Posterior cingulate gyrus (tissue), 11 donors: ENCODE results near the gene SLC4A3.

Experiments used
- DNase-seq, 10 donors: peaks; one replicate each; pipeline versions ENCODE4 v3.0.0 to v3.0.0-alpha.2; 2020 to 2021; ENCODE audit warnings: mixed read lengths in 3 of 10
- intact Hi-C: fragments of 100-400 bp; cut with DNase I; formaldehyde crosslinking; loops from one replicate; pipeline ENCODE4 v1.15.1; 2023

SLC4A3 gene

GRCh38 chr2:219629976-219630695, 2.7 kb downstream of the SLC4A3 start:
- peak in 2 of 10 donors; percentile 52 to 82 for DNase-seq
- intact Hi-C loops: no loop called here

GRCh38 chr2:219630770-219631405, 3.5 kb downstream of the SLC4A3 start:
- intact Hi-C loops: no loop called here
- peak in 1 of 10 donors; percentile 81 for DNase-seq

GRCh38 chr2:219631406-219631891, 4.0 kb downstream of the SLC4A3 start:
- intact Hi-C loops: no loop called here
- peak in 1 of 10 donors; percentile 66 for DNase-seq

GRCh38 chr2:219631904-219632759, 4.7 kb downstream of the SLC4A3 start:
- intact Hi-C loops: no loop called here
- DNase-seq: peak in 1 of 10 donors; percentile 88

- intact Hi-C loops: no loop called here
- no peak for DNase-seq
Observed at GRCh38 chr2:219632760-219633105, 5.3 kb downstream of the SLC4A3 start.

GRCh38 chr2:219633276-219634065, 6.0 kb downstream of the SLC4A3 start:
- peak in 2 of 10 donors; percentile 51 to 62 for DNase-seq

GRCh38 chr2:219634171-219634940, 6.9 kb downstream of the SLC4A3 start:
- intact Hi-C loops: no loop called here
- DNase-seq: peak in 2 of 10 donors; percentile 51 to 70

More at GRCh38 chr2:219633276-219634065, 6.0 kb downstream of the SLC4A3 start:
- intact Hi-C loops: no loop called here

GRCh38 chr2:219634951-219635751, 7.7 kb downstream of the SLC4A3 start:
- peak in 1 of 10 donors; percentile 75 for DNase-seq
- intact Hi-C loops: loop anchor here (5.0 kb wide), 1 partner anchor 78 kb away; no protein-coding TSS in a partner anchor

GRCh38 chr2:219636144-219636915, 8.9 kb downstream of the SLC4A3 start:
- intact Hi-C loops: loop anchor here (5.0 kb wide), 1 partner anchor 79 kb away; no protein-coding TSS in a partner anchor
- DNase-seq: peak in 2 of 10 donors; percentile 59 to 77

GRCh38 chr2:219636941-219637841, 9.8 kb downstream of the SLC4A3 start:
- intact Hi-C loops: loop anchor here (5.0 kb wide), 1 partner anchor 80 kb away; no protein-coding TSS in a partner anchor
- DNase-seq: no peak

GRCh38 chr2:219637842-219638185, 10.4 kb downstream of the SLC4A3 start:
- peak in 1 of 10 donors; percentile 70 for DNase-seq
- intact Hi-C loops: loop anchor here (5.0 kb wide), 1 partner anchor 81 kb away; no protein-coding TSS in a partner anchor

GRCh38 chr2:219638217-219638947, 11.0 kb downstream of the SLC4A3 start:
- intact Hi-C loops: loop anchor here (5.0 kb wide), 1 partner anchor 81 kb away; no protein-coding TSS in a partner anchor
- peak in 1 of 10 donors; percentile 79 for DNase-seq

GRCh38 chr2:219638948-219639755, 11.7 kb downstream of the SLC4A3 start:
- intact Hi-C loops: loop anchor here (5.0 kb wide), 1 partner anchor 82 kb away; no protein-coding TSS in a partner anchor

GRCh38 chr2:219641390-219642068, 14.1 kb downstream of the SLC4A3 start:
- intact Hi-C loops: loop anchor here (1.0 to 5.0 kb wide), 2 partner anchors 44 to 100 kb away; partner anchors contain the start of gene STK11IP
- DNase-seq: peak in 1 of 10 donors; percentile 58

More at GRCh38 chr2:219638948-219639755, 11.7 kb downstream of the SLC4A3 start:
- DNase-seq: peak in 1 of 10 donors; percentile 88
